Stimulated activated CD8-positive, alpha-beta memory T cell treated with anti-CD3 and anti-CD28 coated beads, Interleukin-15, amount 100 ng/mL, for 4 hours (primary cell): ENCODE data around the gene TTBK1.

Source experiments
- DNase-seq, 2 donors: peaks; one replicate each; pipeline ENCODE4 v3.0.0-alpha.2; 2020; ENCODE audit warnings: low read depth in 2 of 2

TTBK1 gene

GRCh38 chr6:43255408-43256054, 12.2 kb downstream of the TTBK1 start:
- no peak for DNase-seq

- DNase-seq, result no peak
Measured at GRCh38 chr6:43256670-43257366, 13.5 kb downstream of the TTBK1 start.

- no peak for DNase-seq
Measured at GRCh38 chr6:43257367-43258145, 14.3 kb downstream of the TTBK1 start.

GRCh38 chr6:43258180-43258579, 14.9 kb downstream of the TTBK1 start:
- no peak for DNase-seq

GRCh38 chr6:43258807-43259686, 15.8 kb downstream of the TTBK1 start:
- no peak for DNase-seq

GRCh38 chr6:43260791-43261190, 17.5 kb downstream of the TTBK1 start:
- no peak for DNase-seq

- no peak for DNase-seq
Measured at GRCh38 chr6:43261198-43261597, 17.9 kb downstream of the TTBK1 start.

GRCh38 chr6:43262000-43262779, 18.9 kb downstream of the TTBK1 start:
- DNase-seq, result no peak

GRCh38 chr6:43262780-43263313, 19.6 kb downstream of the TTBK1 start:
- DNase-seq, result no peak

GRCh38 chr6:43263314-43264178, 20.3 kb downstream of the TTBK1 start:
- peak; percentile 41 to 50 for DNase-seq

- no peak for DNase-seq
Measured at GRCh38 chr6:43264599-43265145, 21.4 kb downstream of the TTBK1 start.

GRCh38 chr6:43265564-43265963, 22.3 kb downstream of the TTBK1 start:
- no peak for DNase-seq

- no peak for DNase-seq
Measured at GRCh38 chr6:43267619-43268354, 24.5 kb downstream of the TTBK1 start.

- DNase-seq, result no peak
Measured at GRCh38 chr6:43268355-43268700, 25.0 kb downstream of the TTBK1 start.

GRCh38 chr6:43268782-43269272, 25.5 kb downstream of the TTBK1 start:
- DNase-seq, result no peak

- DNase-seq, result peak in 1 of 2 donors; percentile 27
Measured at GRCh38 chr6:43269273-43270007, 26.2 kb downstream of the TTBK1 start.

- no peak for DNase-seq
Measured at GRCh38 chr6:43271103-43271815, 28.0 kb downstream of the TTBK1 start.
